ENCODE data around the gene PALM3.
A peak's percentile ranks its signal among the peaks of the same experiment; 100 is the strongest.
"Not testable (repeated sequence)": the region's sequence is repeated elsewhere in the genome, so short reads cannot be mapped to it uniquely, and the experiment has no call there.

The PALM3 gene

DNA sequence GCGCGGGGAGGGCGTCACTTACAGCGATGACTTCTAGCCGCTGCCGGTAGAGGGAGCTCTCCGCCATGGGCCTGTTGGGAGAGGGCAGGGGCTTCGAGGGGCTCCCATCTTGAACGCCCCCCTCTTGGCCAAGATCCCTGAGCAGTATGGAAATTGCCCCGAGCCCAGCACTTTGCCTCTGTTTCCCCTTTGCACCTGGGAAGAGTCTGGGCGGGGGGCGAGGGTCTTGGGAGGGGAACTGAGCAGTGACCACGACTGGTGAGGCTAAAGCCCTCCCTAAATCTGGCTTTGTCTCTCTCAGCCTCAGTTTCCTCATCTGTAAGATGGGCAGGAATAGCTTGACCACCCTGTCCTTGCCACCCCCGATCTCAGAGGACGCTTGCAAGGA, 2.8 kb downstream of the PALM3 start:
- DNase-seq, result no peak

DNA sequence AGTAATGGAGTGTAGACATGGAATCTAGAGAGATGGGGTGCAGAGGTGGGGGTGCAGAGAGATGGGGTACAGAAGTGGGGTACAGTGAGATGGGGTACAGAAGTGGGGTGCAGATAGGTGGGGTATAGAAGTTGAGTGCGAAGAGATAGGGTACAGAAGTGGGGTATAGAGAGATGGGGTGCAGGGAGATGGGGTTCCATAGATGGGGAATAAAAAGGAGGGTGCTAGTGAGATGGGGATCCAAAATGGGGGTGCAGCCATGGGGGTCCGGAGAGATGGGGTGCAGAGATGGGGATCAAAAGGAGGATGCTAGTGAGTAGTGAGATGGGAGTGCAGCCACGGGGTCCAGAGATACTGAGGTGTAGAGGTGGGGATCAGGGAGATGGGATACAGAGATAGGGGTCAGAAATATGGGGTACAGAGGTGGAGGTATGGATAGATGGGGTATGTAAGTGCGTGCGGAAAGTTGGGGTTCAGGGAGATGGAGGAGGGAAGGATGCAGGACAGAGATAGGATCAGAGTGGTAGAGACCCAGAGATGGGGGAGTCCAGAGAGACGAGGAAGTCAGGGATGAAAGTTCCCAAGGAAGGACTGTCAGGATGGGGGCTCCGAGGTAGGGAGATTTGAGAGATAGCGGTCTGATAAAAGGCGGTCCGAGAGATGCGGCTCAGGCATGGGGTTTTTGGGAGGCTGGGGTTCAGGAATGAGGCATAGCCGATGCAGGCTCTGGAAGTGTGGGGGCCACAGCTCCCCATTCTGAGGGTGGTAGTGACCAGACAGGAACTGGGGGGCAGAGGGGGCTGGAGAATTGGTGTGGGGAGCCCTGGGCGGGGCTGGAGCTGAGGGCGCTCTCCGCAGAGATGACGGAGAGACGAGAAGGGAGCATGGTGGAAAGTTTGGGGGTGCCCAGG, 3.4 kb downstream of the PALM3 start:
- DNase-seq, result no peak

DNA sequence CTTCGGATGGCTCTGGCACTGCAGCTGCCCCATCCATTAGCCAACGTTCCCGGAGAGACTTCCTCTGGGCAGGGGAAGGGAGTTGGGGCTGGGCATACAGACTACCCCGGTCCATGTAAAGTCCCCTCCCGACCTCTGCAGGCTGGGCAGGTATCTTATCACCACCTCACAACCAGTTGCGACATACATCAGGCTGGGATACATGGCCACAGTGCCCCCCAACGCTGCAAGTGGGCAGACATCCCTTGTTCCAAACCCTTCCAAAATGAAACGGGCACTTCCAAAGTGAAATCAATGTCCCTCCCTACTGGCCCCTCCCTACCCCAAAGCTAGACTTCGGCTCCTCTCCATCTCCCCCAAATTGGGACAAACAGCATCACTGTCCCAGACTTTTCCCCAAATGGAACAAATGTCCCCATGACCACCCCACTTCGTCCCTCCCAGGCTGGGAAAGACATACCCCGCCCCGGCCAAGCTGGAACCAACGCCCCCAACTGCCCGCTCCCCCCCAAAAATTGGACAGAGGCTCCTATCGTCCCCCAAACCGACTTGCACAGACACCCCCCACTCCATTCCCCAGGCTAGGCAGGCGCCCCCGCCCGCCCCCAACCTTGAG, 5.0 kb downstream of the PALM3 start:
- DNase-seq, result no peak

DNA sequence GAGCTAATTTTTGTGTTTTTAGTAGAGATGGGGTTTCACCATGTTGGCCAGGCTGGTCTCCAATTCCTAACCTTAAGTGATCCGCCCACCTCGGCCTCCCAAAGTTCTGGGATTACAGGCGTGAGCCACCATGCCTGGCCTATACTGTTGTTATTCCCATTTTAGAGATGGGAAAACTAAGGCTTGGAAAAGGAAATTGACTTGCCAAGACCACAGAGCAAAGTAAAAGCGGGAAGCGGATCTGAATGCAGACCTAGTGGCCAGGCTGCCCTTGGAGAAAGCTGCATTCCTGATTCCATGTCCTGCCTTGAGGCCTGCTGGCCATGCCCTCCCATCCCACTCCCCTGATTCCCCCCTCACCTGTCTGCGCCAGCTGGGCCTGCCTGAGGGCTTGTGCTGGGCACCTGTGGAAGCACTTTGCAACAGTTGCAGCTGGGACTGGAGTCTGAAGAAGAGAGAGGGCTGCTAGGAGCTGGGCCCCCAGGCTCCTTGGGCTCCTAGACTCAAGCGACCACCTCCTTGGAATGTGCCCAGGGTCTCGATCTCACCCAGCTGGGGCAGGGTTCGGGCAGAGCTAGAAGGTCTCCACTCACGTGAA, 5.7 kb downstream of the PALM3 start:
- no peak for DNase-seq

DNA sequence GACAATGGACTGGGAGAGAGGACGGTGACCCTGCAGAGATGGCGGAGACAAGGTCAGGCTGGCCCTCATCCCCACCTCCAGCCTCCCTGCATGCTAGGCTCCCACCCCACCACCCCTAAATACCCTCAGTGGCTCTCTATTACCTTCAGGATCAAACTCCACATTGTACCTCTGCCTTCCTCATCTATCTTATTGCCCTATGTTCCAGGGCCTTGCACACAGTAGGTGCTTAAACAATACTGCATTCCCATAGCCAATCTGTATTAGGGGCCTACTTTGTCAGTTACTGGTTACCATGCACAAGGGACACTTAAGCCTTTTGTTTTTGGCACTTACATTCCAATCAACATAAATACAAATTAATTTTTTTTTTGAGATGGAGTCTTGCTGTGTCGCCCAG, 6.5 kb downstream of the PALM3 start:
- DNase-seq, result no peak

DNA sequence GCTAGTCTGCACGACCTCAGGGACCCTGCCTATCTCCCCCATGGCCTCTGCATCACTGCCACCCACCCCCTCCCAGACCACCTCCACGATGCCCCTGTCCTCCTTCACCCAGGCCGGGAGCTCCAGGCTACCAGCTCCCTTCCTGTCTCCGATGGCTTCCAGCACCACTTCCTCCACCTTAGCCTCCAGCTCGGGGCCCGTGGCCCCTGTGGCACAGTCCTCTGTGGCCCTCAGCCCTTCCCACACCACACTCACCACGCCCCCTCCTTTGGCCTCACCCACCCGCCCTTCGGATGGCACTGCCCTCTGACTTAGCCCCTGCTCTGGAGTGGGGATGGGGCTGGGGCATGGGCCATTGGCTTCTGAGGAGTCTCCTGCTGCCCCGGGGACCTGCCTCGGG, 7.2 kb downstream of the PALM3 start:
- DNase-seq, result no peak

DNA sequence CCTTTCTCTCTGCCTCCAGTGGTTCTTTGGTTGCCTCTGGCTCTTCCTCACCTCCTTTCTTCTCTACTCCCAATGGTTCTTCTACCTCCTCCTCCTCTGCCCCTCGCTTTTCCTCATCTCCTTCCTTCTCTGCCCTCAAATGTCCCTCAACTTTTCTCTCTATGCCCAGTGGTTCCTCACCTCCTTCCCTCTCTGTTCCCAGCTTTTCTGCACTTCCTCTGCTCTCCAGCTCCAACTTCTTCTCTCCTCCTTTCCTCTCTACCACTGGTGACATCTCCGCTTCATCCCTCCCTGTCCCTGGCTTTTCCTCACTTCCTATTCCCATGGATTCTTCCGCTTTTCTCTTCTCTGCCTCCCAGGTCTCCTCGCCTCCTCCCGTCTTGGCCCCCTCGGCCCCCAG, 7.8 kb downstream of the PALM3 start:
- no peak for DNase-seq

DNA sequence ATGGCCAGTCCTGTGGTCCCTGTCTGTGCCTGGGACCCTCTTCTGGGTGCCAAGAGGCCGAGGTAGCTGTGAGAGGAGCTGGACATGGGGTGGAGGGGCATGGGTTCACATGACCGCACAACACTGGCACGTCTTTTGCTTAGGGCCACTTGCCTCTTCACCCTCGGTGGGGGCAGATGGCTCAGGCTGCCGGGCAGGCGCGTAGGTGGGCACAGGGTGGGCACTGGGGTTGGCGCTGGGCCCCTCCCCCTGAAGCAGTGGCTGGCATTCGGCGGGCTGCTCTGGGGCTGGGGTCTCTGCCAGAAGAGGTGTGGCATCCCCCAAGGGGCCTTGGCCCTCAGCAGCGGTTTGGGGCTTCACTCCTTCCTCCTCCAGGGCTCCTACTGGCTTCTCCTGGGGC, 8.4 kb downstream of the PALM3 start:
- no peak for DNase-seq

DNA sequence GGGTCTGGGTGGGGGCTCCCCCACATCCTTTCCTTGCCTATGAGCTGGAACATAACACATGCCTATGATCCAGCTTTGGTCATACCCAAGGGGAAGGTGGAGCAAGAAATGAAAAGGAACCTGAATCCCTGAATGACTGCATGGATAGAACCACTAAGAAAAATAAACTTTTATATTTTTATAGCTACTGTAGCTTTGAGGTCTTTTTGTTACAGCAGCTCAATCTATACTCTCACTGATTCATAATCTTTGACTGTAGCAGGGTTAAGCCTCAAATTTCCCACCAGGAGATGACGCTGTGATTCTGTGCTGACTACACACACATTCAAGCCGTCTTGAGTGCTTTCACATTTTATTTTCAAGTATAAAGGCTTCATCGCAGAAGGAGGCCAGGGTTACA, 8.8 kb downstream of the PALM3 start:
- no peak for DNase-seq

DNA sequence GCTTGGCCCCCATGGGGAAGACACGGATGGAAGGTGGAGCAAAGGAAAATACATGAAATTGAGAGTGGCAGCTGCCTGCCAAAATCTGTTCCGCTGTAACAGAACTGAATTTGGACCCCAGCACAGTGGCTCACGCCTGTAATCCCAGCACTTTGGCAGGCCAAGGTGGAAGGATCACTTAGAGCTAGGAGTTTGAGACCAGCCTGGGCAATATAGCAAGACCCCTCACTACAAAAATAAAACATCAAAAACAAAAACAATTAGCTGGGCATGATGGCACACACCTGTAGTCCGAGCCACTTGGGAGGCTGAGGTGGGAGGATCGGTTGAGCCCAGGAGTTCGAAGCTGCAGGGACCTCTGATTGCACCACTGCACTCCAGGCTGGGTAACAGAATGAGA, 9.4 kb downstream of the PALM3 start:
- DNase-seq, result no peak

DNA sequence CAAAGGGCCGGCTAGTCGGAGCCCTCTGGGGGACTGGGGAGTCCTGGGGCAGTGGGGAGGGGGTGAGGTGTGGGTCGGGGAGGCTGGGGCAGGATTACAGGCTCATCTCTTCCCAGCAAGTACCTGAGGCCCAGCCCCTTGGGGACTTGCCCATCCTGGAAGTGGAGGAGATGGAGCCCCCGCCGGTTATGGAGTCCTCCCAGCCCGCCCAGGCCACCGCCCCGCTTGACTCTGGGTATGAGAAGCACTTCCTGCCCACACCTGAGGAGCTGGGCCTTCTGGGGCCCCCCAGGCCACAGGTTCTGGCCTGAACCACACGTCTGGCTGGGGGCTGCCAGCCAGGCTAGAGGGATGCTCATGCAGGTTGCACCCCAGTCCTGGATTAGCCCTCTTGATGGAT, 9.9 kb downstream of the PALM3 start:
- DNase-seq, result no peak

DNA sequence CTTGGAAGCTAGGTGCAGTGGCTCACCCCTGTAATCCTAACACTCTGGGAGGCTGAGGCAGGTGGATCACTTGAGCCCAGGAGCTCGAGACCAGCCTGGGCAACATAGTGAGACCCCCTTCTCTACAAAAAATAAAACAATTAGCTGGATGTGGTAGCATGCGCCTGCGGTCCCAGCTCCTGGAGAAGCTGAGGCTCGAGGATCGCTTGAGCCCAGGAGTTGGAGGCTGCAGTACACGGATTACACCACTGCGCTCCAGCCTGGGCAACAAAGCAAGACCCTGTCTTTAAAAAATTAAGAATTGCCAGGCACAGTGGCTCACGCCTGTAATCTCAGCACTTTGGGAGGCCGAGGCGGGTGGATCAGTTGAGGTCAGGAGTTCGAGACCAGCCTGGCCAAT, 10.9 kb downstream of the PALM3 start:
- not testable (repeated sequence) for DNase-seq

DNA sequence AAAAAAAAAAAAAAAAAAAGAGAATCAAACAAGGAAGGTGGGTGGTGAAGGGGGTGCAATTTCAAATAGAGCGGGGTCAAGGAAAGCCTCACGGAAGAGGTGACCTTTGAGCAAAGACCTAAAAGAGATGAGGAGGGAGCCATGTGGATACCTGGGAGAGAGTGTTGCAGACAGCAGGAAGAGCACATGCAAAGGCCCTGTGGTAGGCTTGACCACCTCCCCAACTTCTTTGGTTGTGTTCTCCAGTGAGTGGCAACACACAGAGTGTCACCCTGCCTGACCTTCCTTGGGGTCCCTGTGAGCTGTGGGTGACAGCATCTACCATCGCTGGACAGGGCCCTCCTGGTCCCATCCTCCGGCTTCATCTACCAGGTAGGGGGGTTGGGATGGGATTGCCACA, 11.4 kb downstream of the PALM3 start:
- no peak for DNase-seq

DNA sequence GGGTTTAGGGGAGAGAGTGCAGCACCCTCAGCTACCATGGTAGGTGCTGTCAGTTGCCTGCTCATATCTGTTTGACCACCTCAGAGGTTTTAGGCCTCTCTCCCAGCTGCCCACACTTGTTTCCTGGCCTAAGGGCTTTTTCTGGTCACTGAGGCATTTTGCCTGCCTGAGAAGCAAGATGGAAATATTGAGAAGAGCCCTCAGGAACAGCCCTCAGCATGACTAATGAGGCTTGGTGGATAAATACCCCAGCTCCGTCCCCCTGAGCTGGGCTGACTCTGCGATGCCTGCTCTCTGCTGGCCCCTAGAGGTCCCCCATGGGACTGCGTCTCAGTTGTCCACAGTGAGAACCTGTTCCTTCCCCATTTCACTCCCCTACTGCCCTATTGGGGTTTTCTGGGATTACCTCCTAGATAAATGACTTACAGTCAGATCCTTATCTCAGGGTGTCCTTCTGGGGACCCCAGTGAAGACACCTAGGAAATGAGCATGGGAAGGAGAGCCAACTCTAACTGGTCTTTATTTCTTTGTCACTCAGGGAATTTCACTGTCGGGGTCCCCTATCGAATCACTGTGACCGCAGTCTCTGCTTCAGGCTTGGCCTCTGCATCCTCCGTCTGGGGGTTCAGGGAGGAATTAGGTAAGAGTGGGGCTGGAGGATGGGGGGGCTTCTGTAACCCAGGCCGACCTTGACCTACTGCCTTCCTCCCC, 13.3 kb downstream of the PALM3 start:
- DNase-seq, result peak; percentile 45

DNA sequence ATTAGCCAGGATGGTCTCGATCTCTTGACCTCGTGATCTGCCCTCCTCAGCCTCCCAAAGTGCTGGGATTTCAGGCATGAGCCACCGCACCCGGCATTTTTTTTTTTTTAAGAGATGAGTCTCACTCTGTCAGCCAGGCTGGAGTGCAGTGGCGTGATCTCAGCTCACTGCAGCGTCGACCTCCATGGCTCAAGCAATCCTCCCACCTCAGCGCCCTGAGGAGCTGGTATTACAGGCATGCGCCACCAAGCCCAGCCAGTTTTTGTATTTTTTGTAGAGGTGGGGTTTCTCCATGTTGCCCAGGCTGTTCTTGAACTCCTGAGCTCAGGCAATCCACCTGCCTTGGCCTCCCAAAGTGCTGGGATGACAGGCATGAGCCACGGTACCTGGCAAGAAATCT, 14.0 kb downstream of the PALM3 start:
- not testable (repeated sequence) for DNase-seq

DNA sequence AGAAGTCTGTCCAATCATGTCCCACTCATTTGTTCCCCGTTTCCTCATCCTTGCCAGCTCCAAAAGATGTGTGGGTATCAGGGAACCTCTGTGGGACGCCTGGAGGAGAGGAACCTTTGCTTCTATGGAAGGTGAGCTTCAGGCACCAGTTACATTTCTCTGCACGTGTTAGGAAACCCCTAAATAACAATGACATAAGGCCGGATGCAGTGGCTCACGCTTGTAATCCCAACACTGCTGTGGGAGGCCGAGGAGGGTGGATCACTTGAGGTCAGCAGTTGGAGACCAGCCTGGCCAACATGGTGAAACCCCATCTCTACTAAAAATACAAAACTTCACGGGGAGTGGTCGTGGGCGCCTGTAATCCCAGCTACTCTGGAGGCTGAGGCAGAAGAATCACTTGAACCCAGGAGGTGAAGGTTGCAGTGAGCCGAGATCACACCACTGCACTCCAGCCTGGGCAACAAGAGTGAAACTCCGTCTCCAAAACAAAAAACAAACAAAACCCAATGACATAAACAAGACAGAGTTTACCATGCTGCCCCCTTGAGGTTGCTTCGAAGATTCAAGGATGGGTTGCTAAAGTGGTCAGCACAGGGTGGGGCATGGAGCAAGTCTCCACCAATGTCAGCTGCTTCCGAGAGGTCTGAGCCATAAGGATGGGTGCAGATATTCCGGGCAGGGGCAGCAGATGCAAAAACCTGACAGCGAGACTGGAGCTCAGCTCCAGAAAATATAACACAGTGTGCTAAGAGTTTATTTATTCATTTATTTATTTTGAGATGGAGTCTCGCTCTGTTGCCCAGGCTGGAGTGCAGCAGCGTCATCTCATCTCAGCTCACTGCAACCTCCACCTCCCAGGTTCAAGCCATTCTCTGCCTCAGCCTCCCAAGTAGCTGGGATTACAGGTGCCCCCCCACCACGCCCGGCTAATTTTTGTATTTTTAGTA, 18.9 kb downstream of the PALM3 start:
- peak; percentile 29 for DNase-seq

DNA sequence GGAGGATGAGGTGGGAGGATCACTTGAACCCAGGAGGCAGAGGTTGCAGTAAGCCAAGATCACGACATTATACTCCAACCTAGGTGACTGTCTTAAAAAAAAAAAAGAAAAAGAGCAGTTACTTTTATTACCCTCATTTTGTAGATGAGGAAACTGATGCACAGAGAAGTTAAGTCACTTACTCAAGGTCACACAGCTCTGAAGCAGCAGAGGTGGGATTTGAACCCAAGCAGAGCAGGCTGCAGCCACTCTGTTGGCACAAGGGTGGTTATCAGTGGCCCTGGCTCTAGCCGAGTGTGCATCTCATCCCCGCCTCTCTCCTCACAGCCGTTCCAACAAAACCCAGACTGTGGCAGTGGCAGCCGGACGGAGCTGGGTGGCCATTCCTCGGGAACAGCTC, 22.7 kb downstream of the PALM3 start:
- no peak for DNase-seq

DNA sequence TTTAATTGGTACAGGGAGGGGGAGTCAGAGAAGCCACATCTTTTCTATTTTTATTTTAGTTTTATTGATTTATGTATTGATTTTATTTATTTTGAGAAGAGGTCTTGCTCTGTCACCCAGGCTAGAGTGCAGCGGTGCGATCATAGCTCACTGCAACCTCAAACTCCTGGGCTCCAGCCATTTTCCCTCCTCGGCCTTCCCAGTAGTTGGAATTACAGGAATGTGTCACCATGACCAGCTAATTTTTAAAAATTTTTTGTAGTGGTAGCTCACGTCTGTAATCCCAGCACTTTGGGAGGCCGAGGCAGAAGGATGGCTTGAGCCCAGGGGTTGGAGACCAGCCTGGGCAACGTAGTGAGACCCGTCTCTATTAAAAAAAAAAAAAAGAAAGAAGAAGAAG, 26.2 kb downstream of the PALM3 start:
- no peak for DNase-seq

DNA sequence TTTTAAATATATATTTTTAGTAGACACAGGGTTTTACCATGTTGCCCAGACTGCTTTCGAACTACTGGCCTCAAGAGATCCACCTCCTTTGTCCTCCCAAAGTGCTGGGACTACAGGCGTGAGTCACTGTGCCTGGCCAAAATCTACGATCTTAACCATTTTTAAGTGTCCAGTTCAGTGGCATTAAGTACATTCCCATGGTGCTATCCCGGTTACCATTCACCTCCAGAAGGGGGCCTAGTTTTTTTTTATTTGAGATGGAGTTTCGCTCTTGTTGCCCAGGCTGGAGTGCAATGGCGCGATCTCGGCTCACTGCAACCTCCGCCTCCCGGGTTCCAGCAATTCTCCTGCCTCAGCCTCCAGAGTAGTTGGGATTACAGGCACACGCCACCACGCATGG, 26.7 kb downstream of the PALM3 start:
- DNase-seq, result not testable (repeated sequence)

DNA sequence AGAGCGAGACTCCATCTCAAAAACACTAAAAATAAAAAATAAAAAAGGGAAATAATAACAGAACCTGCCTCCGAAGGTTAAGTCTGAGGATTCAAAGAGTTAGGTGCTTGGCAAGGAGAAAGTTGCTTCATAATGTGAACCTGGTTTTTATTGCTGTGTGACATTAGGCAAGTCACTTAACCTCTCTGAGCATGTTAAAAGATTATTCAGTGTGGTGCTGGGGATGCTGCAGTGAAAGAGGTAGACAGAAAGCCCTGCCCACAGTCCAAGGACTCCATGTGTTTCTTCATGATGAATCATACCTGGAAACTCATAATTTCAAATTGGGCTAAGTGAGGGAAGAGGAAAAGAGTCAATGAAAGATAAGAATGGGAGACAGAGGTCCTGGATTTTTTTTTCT, 27.9 kb downstream of the PALM3 start:
- DNase-seq, result no peak

DNA sequence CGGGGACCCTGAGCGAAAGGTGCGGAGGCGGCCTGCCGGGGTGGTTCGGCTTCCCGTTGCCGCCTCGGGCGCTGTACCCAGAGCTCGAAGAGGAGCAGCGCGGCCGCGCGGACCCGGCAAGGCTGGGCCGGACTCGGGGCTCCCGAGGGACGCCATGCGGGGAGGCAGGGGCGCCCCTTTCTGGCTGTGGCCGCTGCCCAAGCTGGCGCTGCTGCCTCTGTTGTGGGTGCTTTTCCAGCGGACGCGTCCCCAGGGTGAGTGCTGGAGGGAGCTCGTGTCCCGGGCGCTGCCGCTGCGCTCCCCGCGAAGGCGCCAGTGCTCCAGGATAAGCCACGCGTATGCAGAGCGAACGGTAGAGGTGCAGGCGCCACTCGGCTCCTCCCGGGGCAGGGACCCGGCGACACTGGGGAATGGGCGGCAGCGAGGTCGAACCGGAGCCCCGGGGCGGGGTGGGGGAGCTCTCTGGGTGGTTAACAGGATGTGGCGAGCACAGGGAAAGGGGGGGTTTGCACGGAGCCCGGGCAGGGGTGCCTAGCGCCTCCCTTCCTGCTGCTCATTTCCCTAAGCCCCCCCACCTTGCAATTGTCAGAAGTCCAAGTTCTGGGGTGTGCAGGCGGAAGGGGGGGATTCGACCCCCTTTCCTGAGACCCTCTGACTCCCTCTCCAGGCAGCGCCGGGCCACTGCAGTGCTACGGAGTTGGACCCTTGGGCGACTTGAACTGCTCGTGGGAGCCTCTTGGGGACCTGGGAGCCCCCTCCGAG, 30.0 kb downstream of the PALM3 start, which contains the start of gene IL27RA:
Gene IL27RA, plus strand, starts transcription at position 44 of the 762 bp plus-strand sequence. Its CDS starts 111 bp downstream, at position 155.
- DNase-seq, result peak; percentile 54

Data from NCI-H1092 treated with DMSO at 0.1 percent for 48 hours (cell line).